ENCODE data around the gene STX11.

GRCh38 chr6:144123421-144123820 is 26.9 kb upstream of the STX11 start:
- TF ChIP-seq, protein P1, sequence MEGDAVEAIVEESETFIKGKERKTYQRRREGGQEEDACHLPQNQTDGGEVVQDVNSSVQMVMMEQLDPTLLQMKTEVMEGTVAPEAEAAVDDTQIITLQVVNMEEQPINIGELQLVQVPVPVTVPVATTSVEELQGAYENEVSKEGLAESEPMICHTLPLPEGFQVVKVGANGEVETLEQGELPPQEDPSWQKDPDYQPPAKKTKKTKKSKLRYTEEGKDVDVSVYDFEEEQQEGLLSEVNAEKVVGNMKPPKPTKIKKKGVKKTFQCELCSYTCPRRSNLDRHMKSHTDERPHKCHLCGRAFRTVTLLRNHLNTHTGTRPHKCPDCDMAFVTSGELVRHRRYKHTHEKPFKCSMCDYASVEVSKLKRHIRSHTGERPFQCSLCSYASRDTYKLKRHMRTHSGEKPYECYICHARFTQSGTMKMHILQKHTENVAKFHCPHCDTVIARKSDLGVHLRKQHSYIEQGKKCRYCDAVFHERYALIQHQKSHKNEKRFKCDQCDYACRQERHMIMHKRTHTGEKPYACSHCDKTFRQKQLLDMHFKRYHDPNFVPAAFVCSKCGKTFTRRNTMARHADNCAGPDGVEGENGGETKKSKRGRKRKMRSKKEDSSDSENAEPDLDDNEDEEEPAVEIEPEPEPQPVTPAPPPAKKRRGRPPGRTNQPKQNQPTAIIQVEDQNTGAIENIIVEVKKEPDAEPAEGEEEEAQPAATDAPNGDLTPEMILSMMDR (IDR thresholded peaks at IDR 0.05; ENCODE audit: low read depth, low read length): no peak
- no peak for TF ChIP-seq EZH2phosphoT487 (IDR thresholded peaks at IDR 0.05; ENCODE audit: low read depth)

All from OCI-LY3 (cell line).